ENCODE data around the gene CAMK2G. TPM values are rescaled to one million over a fixed set of nuclear protein-coding genes. Genes with fewer than 3 reads are reported as not detected.
"Not testable (repeated sequence)": the region's sequence is repeated elsewhere in the genome, so short reads cannot be mapped to it uniquely, and the experiment has no call there.

CAMK2G gene
- total and polyA plus RNA-seq, 4 donors = 6.8 to 18.3 (median 9.9) TPM

- no peak for DNase-seq (ENCODE audit: low spot score)
- H3K9ac ChIP-seq (ENCODE audit: low read depth in 1 of 2, low read length in 2 of 2) = no peak overlapping the region
Observed at GRCh38 chr10:73920089-73920488, 45.7 kb upstream of the CAMK2G start.

GRCh38 chr10:73919481-73919880 lies 45.1 kb upstream of the CAMK2G start:
- not testable (repeated sequence) for DNase-seq (ENCODE audit: low spot score); H3K27me3 ChIP-seq (ENCODE audit: control insufficient read depth in 4 of 4, insufficient read depth in 4 of 4, low read length in 3 of 4); H3K27ac ChIP-seq (ENCODE audit: low read depth in 1 of 2, low read length in 2 of 2); H3K9ac ChIP-seq (ENCODE audit: low read depth in 1 of 2, low read length in 2 of 2); H3K4me1 ChIP-seq (ENCODE audit: control insufficient read depth in 4 of 4, insufficient read depth in 4 of 4, low read length in 3 of 4); H3K4me3 ChIP-seq (ENCODE audit: low read depth in 1 of 3, low read length in 3 of 3); H3K9me3 ChIP-seq (ENCODE audit: control insufficient read depth in 4 of 4, low read length in 3 of 4); H3K36me3 ChIP-seq (ENCODE audit: control insufficient read depth in 4 of 4, insufficient read depth in 3 of 4, low read depth in 1 of 4, low read length in 3 of 4)
- WGBS = 91% methylated on average over 8 of the region's 8 CpGs

More at GRCh38 chr10:73920089-73920488, 45.7 kb upstream of the CAMK2G start:
- H3K27me3 ChIP-seq (ENCODE audit: control insufficient read depth in 4 of 4, insufficient read depth in 4 of 4, low read length in 3 of 4) = no peaks in the 10 kb centered on the region
- no peak overlapping the region for H3K4me3 ChIP-seq (ENCODE audit: low read depth in 1 of 3, low read length in 3 of 3)
- no peaks in the 10 kb centered on the region for H3K36me3 ChIP-seq (ENCODE audit: control insufficient read depth in 4 of 4, insufficient read depth in 3 of 4, low read depth in 1 of 4, low read length in 3 of 4)
- no peak for TF ChIP-seq ATF3 (IDR thresholded peaks at IDR 0.05)
- TF ChIP-seq NR2F2 (IDR thresholded peaks at IDR 0.05) = peak; percentile 75
- TF ChIP-seq SP1 (IDR thresholded peaks at IDR 0.05) = peak; percentile 36
- no peak for TF ChIP-seq MAX (IDR thresholded peaks at IDR 0.05)
- WGBS = 58% methylated on average over 4 of the region's 4 CpGs
- peaks cover 0 to 3% (median under 1%) of the 10 kb centered on the region in 4 donors for H3K9me3 ChIP-seq (ENCODE audit: control insufficient read depth in 4 of 4, low read length in 3 of 4)
- H3K4me1 ChIP-seq (ENCODE audit: control insufficient read depth in 4 of 4, insufficient read depth in 4 of 4, low read length in 3 of 4) = peaks cover 0 to 4% (median 0%) of the 10 kb centered on the region in 4 donors
- no peak overlapping the region for H3K27ac ChIP-seq (ENCODE audit: low read depth in 1 of 2, low read length in 2 of 2)

- Histone ChIP-seq H3K27me3 (ENCODE audit: control insufficient read depth in 4 of 4, insufficient read depth in 4 of 4, low read length in 3 of 4) (no peaks in the 10 kb centered on the region), H3K4me3 (ENCODE audit: low read depth in 1 of 3, low read length in 3 of 3) (no peak overlapping the region), H3K9me3 (ENCODE audit: control insufficient read depth in 4 of 4, low read length in 3 of 4) (peaks cover 0 to 3% (median under 1%) of the 10 kb centered on the region in 4 donors), H3K4me1 (ENCODE audit: control insufficient read depth in 4 of 4, insufficient read depth in 4 of 4, low read length in 3 of 4) (peaks cover 0 to 4% (median 0%) of the 10 kb centered on the region in 4 donors), H3K27ac (ENCODE audit: low read depth in 1 of 2, low read length in 2 of 2) (no peak overlapping the region), H3K9ac (ENCODE audit: low read depth in 1 of 2, low read length in 2 of 2) (no peak overlapping the region), H3K36me3 (ENCODE audit: control insufficient read depth in 4 of 4, insufficient read depth in 3 of 4, low read depth in 1 of 4, low read length in 3 of 4) (no peaks in the 10 kb centered on the region)
- no peak for DNase-seq (ENCODE audit: low spot score)
- TF ChIP-seq SP1 (IDR thresholded peaks at IDR 0.05) (no peak), ATF3 (IDR thresholded peaks at IDR 0.05) (no peak), FOXA2 (IDR thresholded peaks at IDR 0.05) (no peak), YY1 (IDR thresholded peaks at IDR 0.05) (no peak), NR2F2 (IDR thresholded peaks at IDR 0.05) (no peak), RAD21 (IDR thresholded peaks at IDR 0.05) (no peak), RXRA (IDR thresholded peaks at IDR 0.05) (no peak), JUND (IDR thresholded peaks at IDR 0.05) (no peak), CTCF (IDR thresholded peaks at IDR 0.05; ENCODE audit: low read depth, low read length, missing input control) (no peak), GABPA (IDR thresholded peaks at IDR 0.05 in 1 of 2, conservative IDR thresholded peaks at IDR 0.05 in 1 of 2) (no peak), HNF4G (IDR thresholded peaks at IDR 0.05) (no peak), EGR1 (IDR thresholded peaks at IDR 0.05; ENCODE audit: low read depth in 2 of 2) (no peak), HNF4A (conservative IDR thresholded peaks at IDR 0.05) (no peak), FOXA1 (IDR thresholded peaks at IDR 0.05) (no peak), REST (IDR thresholded peaks at IDR 0.05) (no peak), MAX (IDR thresholded peaks at IDR 0.05) (no peak), TAF1 (conservative IDR thresholded peaks at IDR 0.05) (no peak)
- WGBS = 97% methylated on average over 3 of the region's 3 CpGs
Observed at GRCh38 chr10:73917566-73918305, 43.4 kb upstream of the CAMK2G start.
